HG03575 (cell line): ENCODE data around the gene GBX1.

Experiments used
- ATAC-seq: cut with Tn5 transposase; IDR thresholded peaks from one replicate; pipeline ENCODE4 v1.9.1; 2021; ENCODE audit not compliant: unreplicated experiment, insufficient number of reproducible peaks, low FRiP score; ENCODE audit errors: extremely low read depth

GBX1 gene

DNA sequence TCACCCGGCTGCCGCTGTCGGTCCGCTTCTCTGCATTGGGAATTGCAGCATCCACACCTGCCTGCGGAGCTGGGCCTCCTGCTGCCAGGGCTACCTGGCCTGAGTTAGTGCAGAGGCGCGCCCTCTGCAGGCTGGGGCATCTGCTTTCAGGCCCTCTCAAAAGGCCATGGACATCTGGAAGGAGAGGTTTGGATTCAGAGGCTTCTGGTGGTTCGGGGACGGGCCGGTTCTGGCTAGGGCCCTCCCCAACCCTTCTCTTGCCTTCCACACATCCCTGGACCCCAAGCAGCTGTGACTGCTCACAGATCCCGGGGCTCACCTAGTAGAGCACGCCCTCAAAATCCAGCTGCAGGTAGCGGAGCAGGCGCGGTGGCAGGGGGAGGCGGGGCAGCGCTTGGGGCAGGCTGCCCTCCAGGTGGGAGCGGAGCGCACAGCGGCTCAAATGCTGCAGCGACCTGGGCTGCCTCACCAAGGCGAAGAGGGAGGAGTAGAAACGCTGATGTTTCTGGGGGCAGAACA, 8.4 kb upstream of the GBX1 start:
- ATAC-seq, result no peak

DNA sequence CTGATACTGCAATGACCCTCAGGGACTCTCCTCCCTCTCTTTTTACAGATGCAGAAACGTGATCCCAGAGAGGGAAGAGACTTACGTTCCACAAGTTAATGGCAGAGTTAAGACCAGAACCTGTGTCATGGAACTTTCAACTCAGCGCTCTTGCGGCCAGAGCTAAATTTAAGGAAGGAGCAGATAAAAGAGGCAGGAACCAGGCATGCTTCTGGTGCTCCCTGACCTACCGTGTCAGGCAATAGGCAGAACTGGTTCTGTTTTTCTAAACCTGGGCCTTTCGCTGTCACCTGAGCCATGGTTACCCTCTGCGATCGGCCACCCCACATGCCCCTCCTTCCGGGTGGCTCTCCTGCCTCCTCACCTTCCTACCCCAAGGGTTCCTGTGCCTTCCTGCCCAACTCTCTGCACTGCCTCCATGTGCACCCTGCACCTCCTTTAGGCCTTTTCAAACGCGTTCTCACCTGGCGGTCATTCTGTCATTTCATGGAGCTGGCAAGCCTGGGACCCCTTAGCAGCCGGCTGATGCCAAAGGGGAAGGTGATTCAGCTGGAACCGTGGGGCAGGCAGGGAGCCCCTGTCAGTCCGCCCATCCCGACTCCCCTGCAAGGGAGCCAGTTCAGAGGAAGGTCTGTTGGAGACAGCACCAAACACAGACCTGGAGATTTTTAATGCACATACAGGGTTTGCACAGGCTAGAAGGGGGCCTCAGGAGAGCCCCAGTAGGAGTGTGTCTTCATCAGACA, 7.7 kb upstream of the GBX1 start:
- no peak for ATAC-seq

DNA sequence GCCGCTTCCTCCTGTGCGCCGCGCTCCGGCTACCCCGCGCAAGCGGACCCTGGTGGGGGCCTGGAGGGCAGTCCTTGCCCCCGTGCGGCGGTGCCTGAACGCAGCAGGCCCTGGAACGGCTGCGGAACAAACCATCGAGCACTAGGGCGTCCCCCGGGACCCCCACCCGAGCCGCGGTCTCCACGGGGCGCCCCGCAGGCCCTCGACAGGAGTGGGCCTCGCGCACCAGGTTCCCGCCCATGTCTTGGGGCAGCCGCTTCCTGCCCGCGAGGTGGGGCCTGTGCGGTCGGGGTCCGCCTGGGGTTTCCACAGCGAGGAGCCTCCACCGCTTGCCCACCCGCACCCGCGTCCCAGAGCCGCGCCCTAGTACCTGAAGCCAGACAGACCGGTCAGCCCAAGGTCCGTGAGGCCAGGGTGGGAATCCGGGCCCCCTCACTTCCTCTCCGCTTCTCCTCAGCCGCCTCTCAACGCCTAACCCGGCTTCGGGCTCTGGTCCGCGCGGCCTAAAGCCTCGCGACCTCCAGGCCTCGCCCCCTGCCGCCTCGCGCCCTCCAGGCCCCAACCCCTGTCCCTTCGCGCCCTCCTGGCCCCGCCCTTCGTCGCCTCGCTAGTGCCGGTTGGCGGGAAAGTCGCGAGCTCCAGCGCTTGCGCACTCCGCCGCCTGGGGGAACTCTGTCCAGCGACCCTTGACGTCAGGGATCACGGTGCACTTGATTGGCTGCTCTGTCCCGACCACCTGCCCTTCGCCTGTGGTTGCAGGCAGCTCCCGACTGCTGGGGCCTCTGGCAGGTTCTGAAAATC, 7.0 kb upstream of the GBX1 start:
- ATAC-seq, result no peak

DNA sequence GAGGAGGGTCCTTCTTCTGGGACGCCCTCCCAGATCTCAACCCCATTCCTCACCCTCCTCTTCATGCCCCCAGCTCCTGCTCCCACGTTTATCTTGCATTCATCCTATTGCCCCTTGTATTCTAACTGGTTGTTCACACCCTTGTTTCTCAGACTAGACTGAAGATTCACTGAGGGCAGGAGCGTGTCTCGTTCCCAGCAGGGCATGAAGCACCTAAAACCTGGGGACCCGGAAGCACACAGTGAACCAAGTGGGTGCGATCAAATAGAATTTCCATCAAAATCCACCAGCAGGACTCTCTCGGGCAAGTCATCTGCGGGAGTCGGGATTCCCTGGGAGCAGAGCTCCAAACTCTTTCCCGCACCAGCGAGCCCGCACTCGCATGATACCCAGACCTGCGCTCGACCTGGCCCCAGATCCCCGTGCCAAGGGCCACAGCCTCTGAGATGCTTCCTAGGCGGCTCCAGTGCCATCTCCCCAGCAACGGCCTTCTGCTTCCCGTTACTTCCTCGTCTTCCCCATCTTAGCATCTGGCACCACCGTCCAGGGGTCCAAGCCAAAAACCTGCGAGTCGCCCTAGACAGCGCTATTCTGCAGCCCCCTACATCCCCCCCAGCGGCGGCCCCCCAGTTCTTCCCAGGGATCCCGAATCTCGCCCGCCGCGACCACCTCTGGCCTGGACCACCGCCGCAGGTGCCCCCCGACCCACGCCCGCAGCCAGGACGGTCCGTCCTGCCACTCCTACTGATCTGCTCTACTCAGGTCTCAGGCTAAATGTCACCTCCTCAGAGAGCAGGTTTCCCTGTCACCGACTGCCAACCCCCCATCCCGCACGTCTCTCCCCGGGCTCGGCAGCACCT, 6.1 kb upstream of the GBX1 start:
- no peak for ATAC-seq

DNA sequence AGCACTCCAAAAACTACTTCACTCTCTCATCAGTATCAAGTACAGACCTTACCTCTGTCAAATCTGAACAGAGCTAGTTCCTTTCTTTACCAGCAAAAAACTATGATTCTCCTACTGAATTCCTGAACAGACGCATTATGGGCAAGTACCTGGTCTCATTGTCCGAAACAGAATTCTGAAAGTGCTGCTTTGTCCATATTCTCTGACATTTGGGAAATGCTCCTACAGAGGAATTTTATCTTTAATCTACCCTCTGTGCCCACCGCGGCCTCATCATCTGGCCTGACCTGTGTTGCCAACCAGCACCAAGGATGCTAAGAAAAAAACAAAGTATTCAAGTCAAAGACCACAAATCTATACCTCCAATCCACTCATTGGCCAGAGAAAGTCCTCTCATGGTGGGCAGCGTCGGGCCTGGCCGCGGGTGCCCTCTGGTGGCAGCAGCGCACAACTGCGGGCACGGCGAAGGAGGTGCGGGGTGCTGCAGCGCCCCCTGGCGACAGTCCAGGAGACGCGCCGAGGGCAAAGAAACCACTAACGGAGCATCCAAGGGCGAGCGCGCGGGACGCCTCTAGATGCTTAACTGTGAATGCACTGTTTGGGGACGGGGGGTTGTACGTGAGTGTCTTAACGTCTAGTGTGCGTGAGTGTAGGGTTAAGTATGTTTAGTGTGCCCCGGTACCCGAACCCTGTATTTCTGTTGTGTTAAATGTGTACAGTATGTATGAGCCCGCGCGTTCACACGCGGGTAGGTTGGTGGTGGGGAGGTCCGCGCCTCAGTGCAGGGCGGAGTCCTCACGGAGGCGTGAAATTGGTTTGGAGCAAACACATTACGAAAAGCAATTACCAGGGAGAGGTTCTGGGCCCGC, 5.0 kb upstream of the GBX1 start:
- ATAC-seq, result no peak

DNA sequence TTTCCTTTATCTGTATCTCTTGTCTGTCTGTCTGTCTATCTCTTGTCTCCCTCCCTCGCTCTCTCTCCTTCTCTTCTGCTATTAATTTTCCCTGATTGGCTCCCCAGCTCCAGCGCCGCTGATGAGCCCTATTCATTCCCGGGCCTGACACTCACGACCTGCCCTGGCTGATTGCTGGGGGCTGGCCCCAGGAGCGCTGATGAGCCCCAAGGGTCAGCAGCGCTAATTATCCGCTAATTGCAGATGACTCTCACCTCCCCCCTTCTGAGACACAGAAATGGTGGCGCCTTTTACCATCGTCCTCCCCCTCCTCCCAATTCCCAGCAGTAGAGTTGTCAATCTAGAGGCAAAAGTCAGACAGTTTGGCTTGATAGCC, 1.3 kb upstream of the GBX1 start:
- no peak for ATAC-seq

DNA sequence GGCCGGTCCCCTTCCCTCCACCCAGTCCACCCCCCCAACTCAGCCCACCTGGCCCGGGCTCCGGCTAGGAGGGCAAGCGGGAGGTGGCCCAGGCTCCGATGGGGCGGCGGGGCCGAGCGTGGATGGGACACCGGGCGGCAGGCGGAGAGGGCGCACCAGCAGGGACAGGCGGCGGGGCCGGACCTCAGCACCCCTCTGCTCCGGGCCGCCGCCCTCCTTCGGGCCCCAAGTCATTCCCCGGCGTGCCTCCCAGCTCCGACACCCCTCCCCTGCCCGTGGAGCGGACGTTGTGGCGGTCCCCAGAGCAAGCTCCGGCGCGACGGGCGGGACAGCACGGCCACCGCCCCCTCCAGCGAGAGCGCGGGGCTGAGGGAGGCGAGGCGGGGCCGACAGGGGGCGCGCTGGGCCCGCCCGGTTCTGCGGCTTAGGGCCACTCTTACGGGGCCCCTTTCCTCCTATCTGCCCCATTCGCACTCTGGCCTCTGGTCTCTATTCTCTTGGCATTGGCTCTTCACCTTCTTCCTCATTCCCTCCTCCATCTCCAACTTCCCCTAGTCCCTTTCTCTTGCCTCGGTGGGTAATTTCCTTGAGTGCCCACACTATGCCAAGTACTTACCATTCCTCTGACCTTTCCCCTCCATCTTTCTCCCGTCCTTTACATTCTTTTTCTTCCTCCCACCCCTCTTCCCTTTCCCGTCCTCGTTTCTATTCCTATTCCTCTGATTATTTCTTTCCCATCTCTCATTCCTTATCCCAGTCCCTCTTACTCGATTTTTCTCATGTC, 701 bp upstream of the GBX1 start:
- no peak for ATAC-seq

DNA sequence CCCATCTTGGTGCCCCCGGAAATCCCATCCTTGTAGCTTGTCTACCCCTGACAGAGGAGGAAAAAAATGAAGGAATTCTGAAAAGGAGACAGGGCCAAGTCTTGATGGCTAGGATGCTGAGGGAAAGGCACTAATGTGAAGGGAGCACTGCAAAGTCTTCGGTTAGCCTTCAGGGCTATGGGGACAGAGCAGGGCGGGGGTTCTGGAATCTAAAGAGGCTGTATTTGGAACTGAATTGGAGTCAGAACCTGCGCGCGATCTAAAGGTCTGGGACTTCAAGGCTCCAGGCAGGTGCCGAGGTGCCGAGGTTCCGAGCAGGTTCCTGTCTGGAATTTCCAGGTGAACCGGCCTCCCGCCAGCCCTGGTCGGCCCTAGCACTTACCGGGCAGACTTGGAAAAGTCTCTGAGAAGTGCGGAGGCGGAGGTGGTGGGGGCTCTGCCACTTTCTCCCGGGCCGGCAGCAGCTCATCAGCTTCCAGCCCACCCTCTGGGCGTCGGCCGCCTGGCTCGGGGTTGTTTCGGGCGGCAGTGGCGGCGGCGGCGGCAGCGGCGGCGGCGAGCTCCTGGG, 781 bp downstream of the GBX1 start:
- no peak for ATAC-seq

DNA sequence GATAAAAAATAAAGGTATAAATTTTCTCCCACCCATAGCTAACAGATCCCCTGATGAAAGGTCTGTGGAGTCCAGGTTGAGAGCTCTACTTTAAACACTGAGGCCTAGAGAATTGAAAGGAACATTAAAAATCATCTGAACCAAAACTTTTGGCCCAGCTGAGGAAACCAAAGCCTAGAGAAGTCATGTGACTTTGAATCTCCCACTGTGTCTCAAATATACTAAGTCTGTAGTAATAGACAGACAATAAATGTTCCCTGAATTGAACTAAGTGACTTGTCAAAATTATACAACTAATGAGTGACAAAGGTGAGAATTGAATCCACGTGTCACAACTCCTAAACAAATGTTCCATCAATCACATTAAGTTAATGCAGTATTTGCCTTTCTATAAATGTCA, 5.7 kb downstream of the GBX1 start:
- ATAC-seq, result no peak

DNA sequence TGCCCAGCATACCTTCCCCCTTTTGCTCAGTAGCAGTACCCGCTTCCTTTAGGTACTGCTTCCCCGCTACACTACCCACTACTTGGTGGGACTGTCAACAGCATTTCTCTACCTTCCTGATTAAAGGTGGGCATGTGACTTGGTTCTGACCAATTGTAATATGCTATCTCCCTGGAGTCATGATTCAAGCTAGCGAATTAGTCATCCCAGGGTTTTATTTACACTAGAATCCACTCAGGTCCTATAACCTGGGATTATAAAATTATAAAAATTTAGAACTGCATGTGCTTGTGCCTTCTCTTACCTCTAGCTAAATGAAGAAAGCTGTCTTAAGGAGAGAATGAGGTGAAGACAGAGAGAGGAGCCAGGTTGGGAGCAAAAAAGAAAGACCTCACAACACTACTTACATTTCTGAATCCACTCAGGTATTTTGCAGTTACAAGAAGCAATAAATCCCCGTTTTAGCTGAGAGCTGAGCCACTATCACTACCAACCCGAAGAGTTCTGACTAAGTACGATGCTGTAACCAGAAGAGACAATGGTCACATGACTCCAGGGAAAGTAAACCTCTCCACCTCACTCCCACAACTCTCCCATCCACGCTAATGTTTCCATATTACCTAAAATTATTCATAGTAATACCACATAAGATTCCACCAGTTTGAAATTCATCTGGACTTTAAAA, 9.7 kb downstream of the GBX1 start:
- no peak for ATAC-seq

DNA sequence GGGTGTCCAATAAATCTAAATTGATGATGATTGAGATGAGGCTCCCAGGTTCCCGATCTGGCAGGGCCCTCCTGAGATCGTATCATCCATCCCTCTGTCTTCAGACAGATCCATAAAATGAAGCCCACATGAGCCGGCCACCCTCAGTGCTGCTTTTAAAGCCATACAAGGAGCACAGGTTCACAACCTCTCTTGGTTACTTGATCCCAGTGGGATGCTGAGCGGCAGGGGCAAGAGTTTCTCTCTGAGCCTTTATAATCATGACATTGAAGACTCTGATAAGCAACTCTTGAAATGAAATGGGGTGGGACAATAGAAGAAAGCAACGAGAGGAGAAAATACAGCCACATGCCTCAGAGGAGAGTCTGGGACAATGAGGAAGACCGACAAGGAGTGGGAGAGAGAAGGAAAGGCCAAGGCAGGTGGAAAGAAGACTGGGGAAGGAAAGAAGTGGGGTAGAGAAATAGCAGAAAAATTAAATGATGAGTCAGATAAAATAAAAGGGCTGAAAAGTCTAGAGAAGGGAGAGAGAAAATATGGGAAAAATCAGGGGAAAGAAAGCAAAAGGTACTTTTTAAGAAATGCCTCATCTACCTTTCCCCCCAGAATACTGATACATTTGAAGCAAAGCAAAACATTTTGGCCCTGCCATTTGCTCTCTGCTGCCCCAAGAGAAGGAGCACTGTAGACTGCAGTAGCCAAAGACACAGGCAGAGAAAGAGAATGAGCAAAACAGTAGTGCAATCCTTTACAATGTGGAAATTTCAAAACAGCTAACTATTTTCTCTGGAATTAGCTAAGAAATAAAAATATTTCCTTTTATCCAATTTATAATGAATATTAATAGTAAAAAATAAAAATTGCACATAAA, 14.6 kb downstream of the GBX1 start:
- no peak for ATAC-seq

DNA sequence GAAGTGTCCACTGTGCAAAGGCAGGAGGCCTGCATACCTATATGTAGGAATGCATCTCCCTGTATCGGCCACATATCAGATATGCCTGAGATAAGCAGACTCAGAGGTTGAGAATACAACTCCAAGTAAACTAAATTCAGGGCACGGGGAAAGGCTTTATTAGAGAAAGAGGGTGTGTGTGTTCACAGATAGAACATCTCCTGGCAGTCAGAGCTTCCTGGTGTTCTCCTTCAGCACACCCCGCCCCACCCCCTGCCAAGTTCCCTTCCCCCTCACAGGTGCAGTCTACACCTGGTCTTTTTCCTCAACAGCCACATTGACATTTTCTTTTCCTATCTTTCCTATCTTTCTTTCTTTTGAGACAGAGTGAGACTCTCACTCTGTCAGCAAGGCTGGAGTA, 17.1 kb downstream of the GBX1 start:
- ATAC-seq, result no peak

DNA sequence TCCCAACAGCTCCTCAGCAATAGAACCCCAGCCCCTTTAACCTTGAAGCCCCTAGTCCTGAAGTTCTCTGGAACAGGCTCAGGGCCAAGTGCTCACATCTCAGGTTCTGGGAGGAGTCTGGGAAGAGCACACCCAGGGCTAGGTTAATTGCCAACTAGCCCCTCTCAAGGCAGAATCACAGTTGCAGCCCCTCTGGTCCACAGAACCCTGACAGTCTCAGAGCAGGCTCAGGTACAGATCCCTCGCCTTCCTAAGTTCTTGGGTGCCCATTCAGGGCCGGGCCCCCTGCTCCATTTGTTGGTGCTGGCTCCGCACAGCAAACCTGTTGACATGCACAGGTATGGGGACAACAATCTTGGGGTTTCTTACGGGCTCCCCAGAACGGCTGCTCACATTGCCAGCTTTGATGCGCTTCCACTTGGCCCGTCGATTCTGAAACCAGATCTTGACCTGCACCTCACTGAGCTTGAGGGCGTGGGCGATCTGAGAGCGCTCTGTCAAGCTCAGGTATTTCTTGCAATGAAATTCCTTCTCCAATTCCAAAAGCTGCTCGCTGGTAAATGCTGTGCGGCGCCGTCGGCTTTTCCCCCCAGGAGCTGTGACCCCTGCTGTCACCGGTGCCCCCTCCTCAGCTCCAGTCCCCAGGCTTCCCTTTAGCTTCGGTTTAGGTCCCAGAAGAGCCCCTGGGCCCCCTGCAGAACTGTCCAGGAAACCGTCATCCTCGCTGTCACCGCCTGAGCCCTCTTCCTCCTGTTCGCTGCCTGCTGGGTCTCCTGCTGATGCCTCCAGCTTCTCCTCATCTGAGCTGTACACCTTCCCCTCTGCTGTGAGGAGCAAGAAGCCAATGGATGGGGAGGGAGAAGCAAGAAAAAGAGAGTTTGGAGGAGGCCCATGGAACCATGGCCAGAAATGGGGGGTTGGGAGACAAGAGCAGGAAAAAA, 18.9 kb downstream of the GBX1 start:
- no peak for ATAC-seq

DNA sequence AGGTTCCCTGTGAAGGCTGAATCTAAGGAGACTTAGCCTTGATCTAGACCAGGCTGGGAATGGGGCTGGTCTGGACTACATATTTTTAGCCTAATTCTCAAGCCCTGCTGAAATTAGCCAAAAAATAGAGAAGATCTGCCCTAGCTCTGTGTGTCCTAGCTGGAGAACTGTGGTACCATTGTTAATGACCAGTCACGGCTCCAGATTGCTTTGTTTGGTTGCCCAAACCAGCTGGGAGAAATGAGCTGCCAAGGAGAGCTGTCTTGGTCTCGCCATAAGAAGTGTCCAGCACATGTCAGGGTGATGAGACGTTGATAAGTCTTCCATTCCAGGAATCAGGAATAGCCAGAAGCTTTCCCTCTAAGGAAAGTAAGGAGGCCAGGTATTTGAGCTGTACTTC, 20.7 kb downstream of the GBX1 start:
- ATAC-seq, result no peak

DNA sequence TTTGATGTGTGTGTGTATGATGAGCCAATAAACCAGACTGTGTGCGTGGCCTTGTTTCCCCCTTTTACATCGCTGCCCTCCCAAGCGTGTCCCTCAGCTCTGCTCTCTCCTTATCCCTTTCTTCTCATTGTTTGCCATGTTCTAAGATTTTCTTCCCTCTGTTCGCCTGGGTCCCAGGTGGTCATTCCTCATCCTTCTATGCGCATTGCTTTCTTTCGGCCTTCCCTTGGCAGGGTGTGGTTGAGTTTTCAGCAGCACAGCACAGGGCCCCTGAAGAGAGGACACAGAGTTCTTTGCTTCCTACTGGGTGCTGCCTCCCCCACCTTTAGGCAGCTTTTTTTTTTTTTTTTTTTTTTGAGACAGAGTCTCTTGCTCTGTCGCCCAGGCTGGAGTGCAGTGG, 23.1 kb downstream of the GBX1 start:
- ATAC-seq, result no peak
